Measurements from ENCODE around the gene MTHFD1L. TPM values are rescaled to one million over a fixed set of nuclear protein-coding genes. Genes with fewer than 3 reads are reported as not detected.

The MTHFD1L gene
- total and polyA plus RNA-seq, 9 of the 15 experiments (the other 6 are each of a cell fraction or from before 2014, with no cell fraction given) = 20.9 to 128 (median 61.0) TPM

DNA sequence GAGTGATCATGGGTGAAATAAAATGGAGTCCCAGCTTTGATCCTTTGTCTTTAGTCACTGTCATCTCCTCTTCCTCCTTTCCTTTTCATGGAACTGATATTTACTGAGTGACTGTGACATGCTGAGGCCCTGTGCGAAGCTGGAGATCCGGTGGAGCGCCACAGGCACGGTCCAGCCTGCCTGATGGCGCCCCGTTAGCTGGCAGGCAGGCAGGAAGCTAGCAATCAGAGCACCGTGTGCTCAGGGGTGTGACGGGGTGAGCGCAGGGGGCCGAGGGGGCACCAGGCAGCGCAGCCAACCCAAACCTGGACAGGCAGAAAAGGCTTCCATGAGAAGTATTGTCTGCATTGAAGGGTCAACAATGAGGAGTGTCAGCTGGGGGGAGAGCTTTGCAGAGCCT, 274.0 kb downstream of the MTHFD1L start:
- no peak overlapping the region for H3K4me2 ChIP-seq (ENCODE audit: insufficient read depth, low read length)
- 2% methylated on average over 11 of the region's 11 CpGs for WGBS (ENCODE audit: insufficient coverage, low coverage, missing lambda C conversion rate)
- H3K9me3 ChIP-seq (replicated peaks; ENCODE audit: control insufficient read depth, insufficient read depth, low read depth, low read length) = no peaks in the 10 kb centered on the region
- H3K4me1 ChIP-seq (replicated peaks in 1 of 2; ENCODE audit: control insufficient read depth in 2 of 2, insufficient read depth in 2 of 2, low read length in 2 of 2) = peaks cover 0 to 2% of the 10 kb centered on the region in 2 experiments; a peak in 1 of 5 replicates
- FAIRE-seq = no peak
- ChIA-PET CTCF (ENCODE audit: low intra/inter-chr PET ratio) (no interaction called here), POLR2A (interaction anchor here (0.6 to 1.1 kb wide), 4 partner anchors 9 to 155 kb away, joined by 3 to 4 read pairs (median 4); no protein-coding TSS in a partner anchor)
- no peaks in the 10 kb centered on the region for H3K36me3 ChIP-seq (ENCODE audit: control insufficient read depth, insufficient read depth, low read length)
- no peaks in the 10 kb centered on the region for H3K9me1 ChIP-seq (ENCODE audit: control insufficient read depth, insufficient read depth, low read length)
- BruUV-seq (replicated peaks) = no TSS peak
- ATAC-seq = no peak
- no peak overlapping the region for H3K9ac ChIP-seq (ENCODE audit: insufficient read depth in 1 of 2, low read depth in 2 of 2, low read length in 2 of 2)
- H3K27me3 ChIP-seq (ENCODE audit: control insufficient read depth in 2 of 2, insufficient read depth in 2 of 2, low read length in 2 of 2) = peaks cover 46 to 61% of the 10 kb centered on the region in 2 experiments
- intact Hi-C loops (cut with micrococcal nuclease) (no loop called here), in situ Hi-C loops (cut with MboI) (no loop called here)
- H4K20me1 ChIP-seq (replicated peaks; ENCODE audit: control insufficient read depth, insufficient read depth, low read length) = no peaks in the 10 kb centered on the region
- DNase-seq (ENCODE audit: extremely low read depth in 1 of 4, low spot score in 3 of 4) = no peak
- H3K4me3 ChIP-seq = no peak overlapping the region
- TF ChIP-seq, protein P1, sequence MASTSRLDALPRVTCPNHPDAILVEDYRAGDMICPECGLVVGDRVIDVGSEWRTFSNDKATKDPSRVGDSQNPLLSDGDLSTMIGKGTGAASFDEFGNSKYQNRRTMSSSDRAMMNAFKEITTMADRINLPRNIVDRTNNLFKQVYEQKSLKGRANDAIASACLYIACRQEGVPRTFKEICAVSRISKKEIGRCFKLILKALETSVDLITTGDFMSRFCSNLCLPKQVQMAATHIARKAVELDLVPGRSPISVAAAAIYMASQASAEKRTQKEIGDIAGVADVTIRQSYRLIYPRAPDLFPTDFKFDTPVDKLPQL (IDR thresholded peaks at IDR 0.05; ENCODE audit: extremely low read depth, insufficient read length) = no peak
- TF ChIP-seq SAFB (IDR thresholded peaks at IDR 0.05; ENCODE audit: borderline replicate concordance, low read depth, low read length) (no peak), NR4A1 (CRISPR knock-in tag; IDR thresholded peaks at IDR 0.05) (no peak), NR4A1 (tag; IDR thresholded peaks at IDR 0.05) (no peak), PPARD (CRISPR knock-in tag; IDR thresholded peaks at IDR 0.05) (no peak), ZNF282 (CRISPR knock-in tag; IDR thresholded peaks at IDR 0.05) (no peak), ZNF174 (CRISPR knock-in tag; IDR thresholded peaks at IDR 0.05) (no peak), NR1H2 (CRISPR knock-in tag; IDR thresholded peaks at IDR 0.05) (no peak), MAFK (IDR thresholded peaks at IDR 0.05; ENCODE audit: low read length) (no peak), SNRNP70 (optimal IDR thresholded peaks at IDR 0.05; ENCODE audit: low read depth, low read length) (no peak), SRSF9 (IDR thresholded peaks at IDR 0.05; ENCODE audit: borderline replicate concordance, low read depth, low read length) (no peak)
- TF ChIP-seq, protein P2, sequence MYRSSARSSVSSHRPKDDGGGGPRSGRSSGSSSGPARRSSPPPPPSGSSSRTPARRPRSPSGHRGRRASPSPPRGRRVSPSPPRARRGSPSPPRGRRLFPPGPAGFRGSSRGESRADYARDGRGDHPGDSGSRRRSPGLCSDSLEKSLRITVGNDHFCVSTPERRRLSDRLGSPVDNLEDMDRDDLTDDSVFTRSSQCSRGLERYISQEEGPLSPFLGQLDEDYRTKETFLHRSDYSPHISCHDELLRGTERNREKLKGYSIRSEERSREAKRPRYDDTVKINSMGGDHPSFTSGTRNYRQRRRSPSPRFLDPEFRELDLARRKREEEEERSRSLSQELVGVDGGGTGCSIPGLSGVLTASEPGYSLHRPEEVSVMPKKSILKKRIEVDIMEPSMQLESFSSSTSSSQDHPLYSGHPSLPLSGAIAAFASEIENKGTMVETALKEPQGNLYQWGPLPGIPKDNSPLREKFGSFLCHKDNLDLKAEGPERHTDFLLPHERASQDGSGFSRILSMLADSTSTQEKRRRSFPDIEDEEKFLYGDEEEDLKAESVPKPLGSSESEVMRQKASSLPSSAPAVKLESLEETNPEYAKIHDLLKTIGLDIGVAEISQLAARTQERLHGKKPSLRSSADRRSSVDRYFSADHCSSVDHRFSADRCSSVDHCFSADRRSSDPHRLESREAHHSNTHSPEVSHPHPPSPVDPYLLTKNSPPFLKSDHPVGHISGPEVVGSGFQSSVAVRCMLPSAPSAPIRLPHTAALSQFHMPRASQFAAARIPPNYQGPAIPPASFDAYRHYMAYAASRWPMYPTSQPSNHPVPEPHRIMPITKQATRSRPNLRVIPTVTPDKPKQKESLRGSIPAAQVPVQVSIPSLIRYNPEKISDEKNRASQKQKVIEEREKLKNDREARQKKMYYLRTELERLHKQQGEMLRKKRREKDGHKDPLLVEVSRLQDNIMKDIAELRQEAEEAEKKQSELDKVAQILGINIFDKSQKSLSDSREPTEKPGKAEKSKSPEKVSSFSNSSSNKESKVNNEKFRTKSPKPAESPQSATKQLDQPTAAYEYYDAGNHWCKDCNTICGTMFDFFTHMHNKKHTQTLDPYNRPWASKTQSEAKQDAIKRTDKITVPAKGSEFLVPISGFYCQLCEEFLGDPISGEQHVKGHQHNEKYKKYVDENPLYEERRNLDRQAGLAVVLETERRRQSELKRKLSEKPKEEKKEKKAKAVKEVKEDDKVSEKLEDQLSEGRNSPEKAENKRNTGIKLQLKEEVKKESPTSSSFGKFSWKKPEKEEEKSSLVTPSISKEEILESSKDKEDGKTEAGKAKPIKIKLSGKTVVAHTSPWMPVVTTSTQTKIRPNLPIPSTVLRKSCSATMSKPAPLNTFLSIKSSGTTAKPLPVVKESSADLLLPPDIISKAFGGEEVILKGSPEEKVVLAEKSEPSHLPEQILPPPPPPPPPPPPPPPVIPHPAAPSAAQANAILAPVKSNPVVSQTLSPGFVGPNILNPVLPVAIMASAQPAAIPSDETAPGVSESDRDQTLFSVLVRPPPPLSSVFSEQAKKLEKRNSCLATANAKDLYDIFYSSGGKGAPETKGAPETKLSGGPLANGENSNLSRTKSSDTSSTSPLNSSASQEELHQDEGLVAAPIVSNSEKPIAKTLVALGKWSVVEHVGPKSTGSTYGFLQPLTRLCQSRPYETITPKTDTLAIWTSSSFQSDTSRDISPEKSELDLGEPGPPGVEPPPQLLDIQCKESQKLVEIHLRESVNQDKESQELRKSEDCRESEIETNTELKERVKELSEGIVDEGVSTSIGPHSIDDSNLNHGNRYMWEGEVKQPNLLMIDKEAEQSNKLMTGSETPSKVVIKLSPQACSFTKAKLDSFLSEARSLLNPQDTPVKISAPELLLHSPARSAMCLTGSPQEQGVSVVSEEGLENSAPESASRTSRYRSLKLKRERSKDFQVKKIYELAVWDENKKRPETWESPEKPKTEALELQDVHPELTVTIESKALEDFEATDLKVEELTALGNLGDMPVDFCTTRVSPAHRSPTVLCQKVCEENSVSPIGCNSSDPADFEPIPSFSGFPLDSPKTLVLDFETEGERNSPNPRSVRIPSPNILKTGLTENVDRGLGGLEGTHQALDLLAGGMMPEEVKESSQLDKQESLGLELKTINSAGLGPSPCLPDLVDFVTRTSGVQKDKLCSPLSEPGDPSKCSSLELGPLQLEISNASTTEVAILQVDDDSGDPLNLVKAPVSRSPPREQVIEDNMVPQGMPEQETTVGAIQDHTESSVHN (IDR thresholded peaks at IDR 0.05; ENCODE audit: borderline replicate concordance in 1 of 2, low read depth in 1 of 2) = no peak
- TF ChIP-seq, protein P3, sequence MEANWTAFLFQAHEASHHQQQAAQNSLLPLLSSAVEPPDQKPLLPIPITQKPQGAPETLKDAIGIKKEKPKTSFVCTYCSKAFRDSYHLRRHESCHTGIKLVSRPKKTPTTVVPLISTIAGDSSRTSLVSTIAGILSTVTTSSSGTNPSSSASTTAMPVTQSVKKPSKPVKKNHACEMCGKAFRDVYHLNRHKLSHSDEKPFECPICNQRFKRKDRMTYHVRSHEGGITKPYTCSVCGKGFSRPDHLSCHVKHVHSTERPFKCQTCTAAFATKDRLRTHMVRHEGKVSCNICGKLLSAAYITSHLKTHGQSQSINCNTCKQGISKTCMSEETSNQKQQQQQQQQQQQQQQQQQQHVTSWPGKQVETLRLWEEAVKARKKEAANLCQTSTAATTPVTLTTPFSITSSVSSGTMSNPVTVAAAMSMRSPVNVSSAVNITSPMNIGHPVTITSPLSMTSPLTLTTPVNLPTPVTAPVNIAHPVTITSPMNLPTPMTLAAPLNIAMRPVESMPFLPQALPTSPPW (CRISPR knock-in tag; IDR thresholded peaks at IDR 0.05) = no peak
- H2AFZ ChIP-seq (ENCODE audit: low read depth, low read length) = no peak overlapping the region
- H3K27ac ChIP-seq (ENCODE audit: extremely low read depth, low read depth, low read length) = no peak overlapping the region
- no peaks in the 10 kb centered on the region for H3K79me2 ChIP-seq (ENCODE audit: control insufficient read depth, insufficient read depth, low read length)

All from K562 (cell line).